HG03060 (cell line): ENCODE measurements around the gene MSI2.

Source experiments
- ATAC-seq: cut with Tn5 transposase; IDR thresholded peaks from one replicate; pipeline ENCODE4 v1.9.1; 2021; ENCODE audit warnings: low read depth, moderate number of reproducible peaks; ENCODE audit not compliant: unreplicated experiment

MSI2 gene

DNA sequence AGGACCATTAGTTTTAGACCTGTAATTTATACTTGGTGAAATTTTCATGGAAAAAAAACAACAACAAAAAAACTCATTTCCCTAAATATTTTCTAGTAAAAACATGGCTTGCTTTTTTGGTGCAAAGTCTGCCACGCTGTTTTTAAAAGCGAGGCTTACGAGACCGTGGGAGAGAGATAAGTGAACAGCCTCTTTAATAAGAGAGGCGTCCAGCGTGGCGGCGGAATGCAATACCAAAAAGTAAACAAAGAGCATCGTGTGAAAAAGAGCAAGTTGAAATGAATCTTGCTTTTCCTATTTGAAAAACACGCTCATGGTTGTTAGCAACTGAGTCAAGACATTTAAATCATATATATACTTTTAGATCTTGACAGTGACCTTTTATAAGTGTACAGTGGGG, 10.5 kb upstream of the MSI2 start:
- ATAC-seq, result no peak

GRCh38 chr17:57246257-57246656, 10.1 kb upstream of the MSI2 start:
- ATAC-seq, result no peak

- ATAC-seq, result no peak
These were observed 9.1 kb upstream of the MSI2 start for GRCh38 chr17:57247261-57247660.

DNA sequence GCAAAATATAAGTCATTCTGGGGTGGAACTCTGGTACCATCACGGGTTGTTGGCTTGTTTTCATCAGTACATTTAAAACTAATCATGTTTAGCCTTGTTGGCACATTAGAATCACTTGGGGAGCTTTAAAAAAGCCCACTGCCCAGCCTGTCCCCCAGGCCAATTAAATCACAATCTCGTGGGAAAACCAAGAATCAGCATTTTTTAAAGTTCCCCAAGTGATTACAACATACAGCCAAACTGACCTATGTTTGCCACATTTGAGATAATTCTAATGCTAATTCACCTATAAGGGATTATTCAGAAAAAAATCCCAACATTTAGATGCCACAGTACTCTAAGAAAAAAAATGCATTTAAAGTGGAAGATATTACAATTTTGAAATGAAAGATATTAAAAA, 8.4 kb upstream of the MSI2 start:
- ATAC-seq, result no peak

DNA sequence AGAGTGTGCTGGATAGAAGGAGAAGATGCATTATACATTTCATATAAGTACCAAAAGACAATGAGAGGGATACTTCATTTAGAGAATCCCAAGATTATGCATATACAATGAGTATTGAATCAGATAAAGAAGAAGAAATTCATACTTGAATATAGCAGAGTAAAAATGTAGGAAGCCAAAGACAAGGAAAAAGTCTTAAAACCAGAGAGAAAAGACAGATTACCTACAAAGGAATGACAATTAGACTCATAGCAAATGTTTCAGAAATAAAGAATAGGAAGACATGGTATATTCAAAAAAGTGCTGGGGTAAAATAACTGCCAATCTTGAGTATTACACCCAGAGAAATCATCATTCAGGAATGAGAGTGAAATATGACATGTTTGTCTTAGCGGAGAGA, 6.8 kb upstream of the MSI2 start:
- ATAC-seq, result no peak

- no peak for ATAC-seq
These were observed 5.0 kb upstream of the MSI2 start for GRCh38 chr17:57251211-57251787.

DNA sequence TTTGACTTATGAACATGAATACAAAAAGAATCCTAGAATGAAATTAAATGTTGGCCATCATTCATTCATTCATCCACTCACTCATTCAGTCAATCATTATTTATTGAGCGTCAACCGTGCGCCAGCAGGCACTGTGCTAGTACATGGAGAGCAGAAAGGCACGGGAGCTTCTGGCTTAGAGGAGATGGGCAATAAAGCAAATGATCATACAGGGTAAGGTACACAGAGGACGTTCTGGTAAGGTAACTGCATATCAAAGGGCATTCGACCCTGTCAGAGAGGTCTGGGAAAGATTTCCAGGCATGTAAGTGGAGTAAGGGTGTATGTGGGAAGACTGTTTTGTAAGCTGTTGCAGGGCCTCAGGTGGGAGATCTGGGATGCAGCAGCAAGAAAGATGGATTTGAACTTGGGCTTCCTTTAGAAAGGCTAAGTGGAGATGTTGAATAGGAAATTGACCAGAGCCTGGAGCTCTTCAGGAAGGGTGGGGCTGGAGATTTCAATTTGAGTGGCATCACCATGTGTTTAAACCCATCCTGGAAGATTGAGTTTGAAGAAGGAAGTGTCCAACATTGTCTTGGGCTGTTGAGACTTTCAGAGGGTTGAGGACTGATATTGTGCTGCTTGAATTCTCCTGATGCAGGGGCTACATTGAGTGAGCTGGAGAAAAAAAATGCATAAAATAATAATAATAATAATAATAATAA, 2.8 kb upstream of the MSI2 start:
- ATAC-seq, result no peak

DNA sequence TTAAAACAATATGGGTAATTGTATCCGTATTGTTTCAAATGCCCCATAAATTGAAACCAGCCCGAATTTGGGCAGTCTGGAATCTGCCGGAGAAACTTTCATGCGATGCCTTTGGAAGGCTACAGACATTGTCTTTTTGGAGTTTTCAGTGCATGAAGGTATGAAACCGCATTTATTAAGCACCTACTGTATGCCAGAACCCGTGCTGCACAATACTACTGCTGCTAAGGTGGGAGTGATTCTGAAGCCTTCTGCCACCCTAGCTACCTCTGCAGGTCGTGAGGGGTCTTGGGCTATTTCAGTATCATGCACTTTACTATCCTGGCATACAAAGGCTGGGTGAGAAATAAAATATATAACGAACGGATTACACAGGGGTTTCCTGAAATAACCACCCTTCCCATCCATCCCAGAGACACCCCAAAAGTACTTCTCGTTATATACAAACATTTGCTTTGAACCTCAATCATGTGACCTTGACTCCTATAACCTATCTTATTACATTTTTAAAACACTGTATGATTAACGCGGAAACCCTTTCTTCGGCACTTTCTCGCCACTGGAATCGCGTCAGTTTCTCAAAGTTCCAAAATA, 1.0 kb upstream of the MSI2 start:
- no peak for ATAC-seq

DNA sequence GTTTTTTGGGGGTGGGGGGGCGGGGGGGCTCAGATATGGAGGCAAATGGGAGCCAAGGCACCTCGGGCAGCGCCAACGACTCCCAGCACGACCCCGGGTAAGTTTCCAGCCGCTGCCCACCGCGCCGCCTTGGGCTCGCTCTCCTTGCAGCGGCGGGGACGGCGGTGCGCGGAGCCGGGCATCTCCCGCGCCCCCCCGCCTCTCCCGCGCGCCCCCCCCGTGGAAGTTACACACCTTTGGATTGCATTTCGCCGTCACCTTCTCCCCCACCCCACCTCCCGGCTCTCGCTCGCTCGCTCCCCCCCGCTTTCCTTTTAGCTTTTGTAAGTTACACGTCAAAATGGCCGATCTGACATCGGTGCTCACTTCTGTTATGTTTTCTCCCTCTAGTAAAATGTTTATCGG, 387 bp downstream of the MSI2 start:
- ATAC-seq, result no peak

- ATAC-seq, result no peak
These were observed 1.0 kb downstream of the MSI2 start for GRCh38 chr17:57257195-57257894.

DNA sequence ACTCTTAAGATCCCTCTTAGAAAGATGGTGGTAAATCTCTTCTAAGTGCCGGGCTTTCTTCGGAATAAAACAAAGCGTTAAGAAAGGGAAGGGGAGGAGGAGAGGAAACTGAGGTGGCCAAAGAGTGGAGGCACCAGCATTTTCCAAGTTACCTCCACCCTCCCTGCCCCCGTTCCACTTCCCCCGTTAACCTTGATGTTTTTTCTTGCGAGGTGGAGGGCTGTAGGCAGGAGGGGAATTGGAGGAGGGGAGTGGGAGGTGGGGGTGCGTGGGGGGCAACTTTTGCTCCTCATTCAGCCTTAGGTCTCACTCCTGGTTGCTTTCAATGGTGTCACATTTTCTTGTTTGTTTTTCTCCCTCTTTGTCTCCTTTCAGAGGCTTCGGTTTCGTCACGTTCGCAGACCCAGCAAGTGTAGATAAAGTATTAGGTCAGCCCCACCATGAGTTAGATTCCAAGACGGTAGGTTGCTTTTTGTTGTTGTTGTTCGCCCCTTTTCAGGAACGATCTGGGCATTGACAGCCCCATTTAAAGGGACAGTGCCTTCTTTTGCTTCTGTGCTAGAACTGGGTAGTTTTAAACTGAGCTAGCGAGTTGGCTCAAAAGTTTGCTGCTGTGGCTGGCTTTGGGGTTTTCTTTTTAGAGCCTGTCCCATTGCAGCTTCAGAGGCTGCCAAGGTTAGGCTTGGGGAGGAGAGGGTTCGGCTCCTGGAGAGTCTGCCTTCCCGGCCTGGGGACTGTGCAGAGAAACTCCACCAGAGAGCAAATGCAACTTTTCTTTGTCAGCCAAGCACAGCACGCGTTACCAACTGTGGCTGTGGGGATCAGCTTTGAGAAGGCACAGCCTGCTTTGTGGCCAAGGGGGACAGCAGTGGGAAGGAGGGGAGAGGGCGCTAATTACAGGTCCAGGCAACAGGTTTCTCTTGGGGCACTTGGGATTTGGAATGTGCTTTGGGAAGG, 1.9 kb downstream of the MSI2 start:
- ATAC-seq, result no peak

DNA sequence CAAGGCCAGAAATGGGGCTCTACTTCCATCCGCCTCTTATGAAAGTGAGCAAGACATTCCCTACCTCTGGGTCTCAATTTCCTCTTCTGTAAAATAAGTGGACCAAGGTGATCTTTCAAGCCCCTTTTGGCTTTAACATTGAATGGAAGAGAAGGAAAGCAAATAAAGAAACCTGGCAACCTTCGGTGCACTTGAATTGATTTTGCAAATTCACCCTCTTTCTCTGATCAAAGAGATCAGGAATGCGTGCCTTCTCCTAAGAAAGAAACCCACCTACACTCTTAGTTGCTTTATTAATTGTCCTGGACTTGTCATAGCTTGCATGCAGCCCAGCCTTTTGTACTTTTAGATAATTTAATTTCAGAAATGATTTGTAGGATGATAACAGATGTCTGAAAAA, 3.0 kb downstream of the MSI2 start:
- ATAC-seq, result no peak

DNA sequence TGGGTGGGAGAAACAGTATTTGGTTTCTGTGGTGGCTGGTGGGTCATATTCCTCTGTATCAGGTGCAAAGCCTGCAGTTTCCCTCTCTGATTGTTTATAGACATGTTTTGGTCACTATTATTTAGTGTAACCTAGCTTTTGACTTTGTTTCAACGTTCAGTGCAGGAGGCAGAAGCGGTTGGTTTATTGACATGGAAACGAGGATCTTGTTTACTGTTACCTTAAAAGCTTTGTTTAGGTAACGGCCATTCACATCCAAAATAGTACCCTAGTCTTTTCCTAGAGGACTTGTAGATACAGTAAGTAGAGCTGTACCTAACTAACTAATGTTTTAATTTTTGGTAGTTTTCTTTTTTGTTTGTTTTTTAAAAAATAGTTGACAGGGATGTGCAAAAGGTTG, 3.5 kb downstream of the MSI2 start:
- no peak for ATAC-seq

DNA sequence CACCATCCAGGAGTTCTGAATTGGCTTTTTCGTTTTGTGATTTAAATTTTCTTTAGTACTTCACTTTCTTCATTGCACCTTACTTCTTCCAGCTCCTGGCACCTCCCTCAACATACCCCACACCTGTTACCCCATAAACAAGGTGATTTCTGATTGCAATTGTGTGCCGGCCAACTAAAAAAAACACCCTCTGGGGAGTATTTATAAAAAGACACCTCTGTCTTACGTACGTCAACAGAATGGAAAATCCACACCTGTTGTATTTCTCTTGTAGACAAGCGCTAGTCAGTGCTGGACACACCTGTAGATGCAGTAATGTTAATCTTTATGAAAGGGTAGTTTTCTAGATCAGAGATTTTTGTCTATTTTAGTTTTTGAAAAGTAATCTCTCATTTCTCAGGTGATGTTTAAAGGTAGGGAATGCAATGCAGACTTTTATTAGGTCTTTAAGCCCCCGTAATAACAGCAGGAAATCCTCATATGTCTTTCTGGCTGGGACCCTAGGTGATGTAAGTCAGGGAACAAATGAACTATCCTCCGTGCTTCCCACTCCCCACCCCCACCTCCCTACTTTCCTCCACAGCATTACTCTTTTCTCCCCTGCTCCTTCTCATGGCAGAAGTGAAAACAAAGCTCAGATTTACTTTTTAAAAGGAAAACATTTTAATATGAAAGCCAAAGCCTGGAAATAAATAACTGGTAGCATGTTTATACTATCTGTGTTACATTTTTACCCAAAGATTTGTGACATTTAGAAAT, 4.2 kb downstream of the MSI2 start:
- ATAC-seq, result no peak

GRCh38 chr17:57261084-57261461, 4.8 kb downstream of the MSI2 start:
- ATAC-seq, result no peak

GRCh38 chr17:57262557-57262956, 6.2 kb downstream of the MSI2 start:
- ATAC-seq, result no peak

GRCh38 chr17:57264250-57264649, 7.9 kb downstream of the MSI2 start:
- ATAC-seq, result no peak

DNA sequence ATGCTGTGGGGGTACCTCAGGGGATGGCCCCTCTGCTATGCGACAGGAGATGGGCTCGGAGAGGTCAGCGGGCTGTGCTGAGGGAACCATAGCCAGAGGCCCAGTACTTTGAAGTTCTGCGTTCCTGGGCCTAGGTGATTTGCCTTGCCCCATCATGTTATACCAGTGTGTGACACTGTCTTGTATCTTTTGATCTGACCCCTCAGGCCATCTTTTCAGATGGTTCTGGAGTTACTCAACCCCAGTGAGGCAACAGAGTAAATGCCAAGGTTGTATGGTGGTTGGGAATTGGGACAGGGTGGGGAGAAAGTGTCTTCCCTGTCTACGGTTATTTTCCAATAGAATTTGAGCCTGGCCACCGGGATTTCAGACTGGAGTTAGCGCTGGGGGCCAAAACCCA, 8.5 kb downstream of the MSI2 start:
- ATAC-seq, result no peak

- no peak for ATAC-seq
These were observed 10.6 kb downstream of the MSI2 start for GRCh38 chr17:57266902-57267311.

DNA sequence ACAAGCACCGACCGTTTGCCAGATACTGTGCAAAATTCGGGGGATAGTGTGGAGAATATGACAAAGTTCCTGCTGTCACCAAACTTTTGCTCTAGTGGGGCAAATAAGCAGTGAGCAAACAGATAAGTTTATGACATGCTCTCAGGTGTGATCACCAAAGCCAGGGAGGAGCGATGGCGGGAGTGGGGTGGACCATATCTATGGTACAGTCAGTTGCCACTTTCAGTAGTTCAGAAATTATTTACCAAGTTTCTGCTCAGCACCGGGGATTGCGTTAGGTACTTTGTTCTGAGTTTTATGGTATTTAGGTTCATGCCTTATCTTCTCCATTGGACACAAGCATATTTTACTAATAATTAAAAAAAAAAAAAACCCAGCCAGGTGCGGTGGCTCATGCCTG, 11.9 kb downstream of the MSI2 start:
- no peak for ATAC-seq
